Activated T-helper 2 cell treated with anti-CD3 and anti-CD28 coated beads, Interferon-gamma antibody, Interleukin-2, Interleukin-4, amounts not matched to agents 10 μg/mL and 5 μg/mL and 100 μg/mL, durations not matched to agents 14 hours and 24 hours and 36 hours (primary cell): ENCODE results near the gene PRR14L. TPM values are rescaled to one million over a fixed set of nuclear protein-coding genes. Genes with fewer than 3 reads are reported as not detected.
"Not testable (repeated sequence)": the region's sequence is repeated elsewhere in the genome, so short reads cannot be mapped to it uniquely, and the experiment has no call there.

Experiments
- DNase-seq: peaks from one replicate; pipeline ENCODE4 v3.0.0; 2021; ENCODE audit warnings: low spot score
- H3K27ac Mint-ChIP-seq: one replicate; pipeline ENCODE4 v1.8.0; 2021; ENCODE audit warnings: mixed read lengths
- H3K27me3 Mint-ChIP-seq: one replicate; pipeline ENCODE4 v1.8.0; 2021; ENCODE audit warnings: low read depth, mixed read lengths
- H3K36me3 Mint-ChIP-seq: one replicate; pipeline ENCODE4 v1.8.0; 2021; ENCODE audit warnings: low read depth, mixed read lengths
- H3K4me1 Mint-ChIP-seq: one replicate; pipeline ENCODE4 v1.8.0; 2021; ENCODE audit warnings: low read depth, mixed read lengths
- H3K4me3 Mint-ChIP-seq: one replicate; pipeline ENCODE4 v1.8.0; 2021; ENCODE audit warnings: low read depth, mild to moderate bottlenecking, moderate library complexity, mixed read lengths
- H3K9me3 Mint-ChIP-seq: one replicate; pipeline ENCODE4 v1.8.0; 2021; ENCODE audit warnings: mixed read lengths
- intact Hi-C: fragments of 100-400 bp; cut with micrococcal nuclease; formaldehyde crosslinking; loops from one replicate; pipeline ENCODE4 v1.15.1; 2023
- total RNA-seq: library from RNA; stranded (reverse); gene quantifications from 2 replicates; pipeline ENCODE4 v1.2.3, GENCODE V29; 2022

Gene PRR14L
- total RNA-seq, 1 donor from 2014 or later: 58.0 TPM

- no peaks in the 10 kb centered on the region for H3K9me3 Mint-ChIP-seq
- intact Hi-C loops: loop anchor here (5.0 kb wide), 3 partner anchors 76 to 461 kb away; partner anchors contain the start of genes PIK3IP1 and PISD
- H3K4me3 Mint-ChIP-seq: peak overlapping the region; percentile 81
- H3K27me3 Mint-ChIP-seq: no peaks in the 10 kb centered on the region
- H3K27ac Mint-ChIP-seq: peak overlapping the region; percentile 99
- peaks cover 4% of the 10 kb centered on the region for H3K36me3 Mint-ChIP-seq
- no peak for DNase-seq
- peaks cover 45% of the 10 kb centered on the region for H3K4me1 Mint-ChIP-seq
Measured at GRCh38 chr22:31753005-31753633, 3.2 kb upstream of the PRR14L start.

GRCh38 chr22:31752096-31752847 is 2.3 kb upstream of the PRR14L start:
- H3K4me3 Mint-ChIP-seq: no peak overlapping the region
- intact Hi-C loops: loop anchor here (5.0 kb wide), 3 partner anchors 75 to 460 kb away; partner anchors contain the start of genes PIK3IP1 and PISD
- H3K36me3 Mint-ChIP-seq: peaks cover 12% of the 10 kb centered on the region
- no peaks in the 10 kb centered on the region for H3K9me3 Mint-ChIP-seq
- peaks cover 53% of the 10 kb centered on the region for H3K4me1 Mint-ChIP-seq
- no peak for DNase-seq
- peak overlapping the region; percentile 99 for H3K27ac Mint-ChIP-seq
- no peaks in the 10 kb centered on the region for H3K27me3 Mint-ChIP-seq

GRCh38 chr22:31750365-31751284 is 693 bp upstream of the PRR14L start:
- H3K36me3 Mint-ChIP-seq: peaks cover 20% of the 10 kb centered on the region
- peak overlapping the region; percentile 91 for H3K27ac Mint-ChIP-seq
- H3K9me3 Mint-ChIP-seq: no peaks in the 10 kb centered on the region
- peaks cover 58% of the 10 kb centered on the region for H3K4me1 Mint-ChIP-seq
- no peaks in the 10 kb centered on the region for H3K27me3 Mint-ChIP-seq
- H3K4me3 Mint-ChIP-seq: peak overlapping the region; percentile 94
- DNase-seq: no peak
- intact Hi-C loops: loop anchor here (1.0 to 5.0 kb wide), 5 partner anchors 73 to 458 kb away; partner anchors contain the start of genes PIK3IP1, PISD, SFI1 and YWHAH

GRCh38 chr22:31748490-31748889 is 1.4 kb downstream of the PRR14L start:
- DNase-seq: no peak
- H3K36me3 Mint-ChIP-seq: peaks cover 25% of the 10 kb centered on the region

GRCh38 chr22:31747441-31747840 is 2.5 kb downstream of the PRR14L start:
- no peaks in the 10 kb centered on the region for H3K9me3 Mint-ChIP-seq
- peaks cover 38% of the 10 kb centered on the region for H3K4me1 Mint-ChIP-seq
- no peak overlapping the region for H3K27ac Mint-ChIP-seq
- no peak for DNase-seq
- intact Hi-C loops: loop anchor here (5.0 kb wide), 1 partner anchor 55 kb away; no protein-coding TSS in a partner anchor
- peaks cover 33% of the 10 kb centered on the region for H3K36me3 Mint-ChIP-seq
- no peak overlapping the region for H3K4me3 Mint-ChIP-seq
- no peaks in the 10 kb centered on the region for H3K27me3 Mint-ChIP-seq

More at GRCh38 chr22:31748490-31748889, 1.4 kb downstream of the PRR14L start:
- Mint-ChIP-seq H3K27ac (peak overlapping the region; percentile 91), H3K4me1 (peaks cover 47% of the 10 kb centered on the region), H3K27me3 (no peaks in the 10 kb centered on the region), H3K9me3 (no peaks in the 10 kb centered on the region), H3K4me3 (peak overlapping the region; percentile 94)
- intact Hi-C loops: loop anchor here (5.0 kb wide), 1 partner anchor 56 kb away; no protein-coding TSS in a partner anchor

GRCh38 chr22:31743871-31744270 is 6.1 kb downstream of the PRR14L start:
- DNase-seq: no peak
- Mint-ChIP-seq H3K27me3 (no peaks in the 10 kb centered on the region), H3K36me3 (peaks cover 54% of the 10 kb centered on the region), H3K9me3 (no peaks in the 10 kb centered on the region), H3K4me1 (peaks cover 28% of the 10 kb centered on the region), H3K4me3 (no peak overlapping the region), H3K27ac (no peak overlapping the region)
- intact Hi-C loops: no loop called here

GRCh38 chr22:31742682-31743081 is 7.2 kb downstream of the PRR14L start:
- H3K4me3 Mint-ChIP-seq: no peak overlapping the region
- H3K4me1 Mint-ChIP-seq: peaks cover 24% of the 10 kb centered on the region
- DNase-seq: no peak
- H3K36me3 Mint-ChIP-seq: peaks cover 56% of the 10 kb centered on the region
- intact Hi-C loops: no loop called here
- H3K27ac Mint-ChIP-seq: no peak overlapping the region
- no peaks in the 10 kb centered on the region for H3K9me3 Mint-ChIP-seq
- no peaks in the 10 kb centered on the region for H3K27me3 Mint-ChIP-seq

GRCh38 chr22:31742115-31742514 is 7.8 kb downstream of the PRR14L start:
- no peak for DNase-seq
- H3K27ac Mint-ChIP-seq: no peak overlapping the region
- peaks cover 18% of the 10 kb centered on the region for H3K4me1 Mint-ChIP-seq
- intact Hi-C loops: no loop called here
- H3K27me3 Mint-ChIP-seq: no peaks in the 10 kb centered on the region
- H3K9me3 Mint-ChIP-seq: no peaks in the 10 kb centered on the region
- peaks cover 53% of the 10 kb centered on the region for H3K36me3 Mint-ChIP-seq
- no peak overlapping the region for H3K4me3 Mint-ChIP-seq

- intact Hi-C loops, DNase-seq, H3K9me3 Mint-ChIP-seq, H3K4me3 Mint-ChIP-seq, H3K27me3 Mint-ChIP-seq, H3K27ac Mint-ChIP-seq: not testable (repeated sequence)
- H3K36me3 Mint-ChIP-seq: peaks cover 51% of the 10 kb centered on the region
- H3K4me1 Mint-ChIP-seq: peaks cover 15% of the 10 kb centered on the region
Measured at GRCh38 chr22:31740314-31740713, 9.6 kb downstream of the PRR14L start.

- H3K27ac Mint-ChIP-seq: no peak overlapping the region
- intact Hi-C loops: no loop called here
- H3K36me3 Mint-ChIP-seq: peaks cover 53% of the 10 kb centered on the region
- no peak overlapping the region for H3K4me3 Mint-ChIP-seq
- H3K9me3 Mint-ChIP-seq: no peaks in the 10 kb centered on the region
- no peak for DNase-seq
- peaks cover 16% of the 10 kb centered on the region for H3K4me1 Mint-ChIP-seq
- H3K27me3 Mint-ChIP-seq: no peaks in the 10 kb centered on the region
Measured at GRCh38 chr22:31739795-31740201, 10.1 kb downstream of the PRR14L start.

GRCh38 chr22:31738566-31738965 is 11.4 kb downstream of the PRR14L start:
- Mint-ChIP-seq H3K36me3 (peaks cover 60% of the 10 kb centered on the region), H3K27me3 (no peaks in the 10 kb centered on the region), H3K4me3 (no peak overlapping the region)

GRCh38 chr22:31737932-31738331 is 12.0 kb downstream of the PRR14L start:
- H3K27me3 Mint-ChIP-seq: no peaks in the 10 kb centered on the region
- intact Hi-C loops: no loop called here
- peaks cover 24% of the 10 kb centered on the region for H3K4me1 Mint-ChIP-seq
- no peak for DNase-seq
- no peak overlapping the region for H3K4me3 Mint-ChIP-seq
- H3K9me3 Mint-ChIP-seq: no peaks in the 10 kb centered on the region
- peaks cover 62% of the 10 kb centered on the region for H3K36me3 Mint-ChIP-seq
- H3K27ac Mint-ChIP-seq: peak overlapping the region; percentile 17

More at GRCh38 chr22:31738566-31738965, 11.4 kb downstream of the PRR14L start:
- no peak for DNase-seq
- H3K27ac Mint-ChIP-seq: peak overlapping the region; percentile 2
- H3K9me3 Mint-ChIP-seq: no peaks in the 10 kb centered on the region
- peaks cover 21% of the 10 kb centered on the region for H3K4me1 Mint-ChIP-seq
- intact Hi-C loops: no loop called here
